K562 (cell line): Measurements from ENCODE around the gene USP24. TPM values are rescaled to one million over a fixed set of nuclear protein-coding genes. Genes with fewer than 3 reads are reported as not detected.

Experiments used
- CCAR2 ChIP-seq: fragments of 200-400 bp; formaldehyde crosslinking; IDR thresholded peaks from 2 replicates; pipeline ENCODE4 v1.6.1; 2017; ENCODE audit warnings: mild to moderate bottlenecking, low read depth, low read length
- CEBPB ChIP-seq: fragments of 450-650 bp; IDR thresholded peaks from 2 replicates; pipeline ENCODE4 v1.6.1; 2016; ENCODE audit warnings: missing genetic modification characterization, missing compliant biosample characterization
- CTBP1 ChIP-seq: fragments of 450-650 bp; IDR thresholded peaks from 2 replicates; pipeline ENCODE4 v1.6.1; 2016; ENCODE audit warnings: borderline replicate concordance
- EHMT2 ChIP-seq: fragments of 450-650 bp; IDR thresholded peaks from 2 replicates; pipeline ENCODE4 v1.6.1; 2018; ENCODE audit warnings: antibody characterized with exemption
- FOXA3 ChIP-seq, 2 experiments: fragments of 450-650 bp in 1 of 2; sonication (generic) in 1 of 2; formaldehyde crosslinking; IDR thresholded peaks in 1 of 2; conservative IDR thresholded peaks in 1 of 2; 2 replicates each; pipeline versions ENCODE4 v1.4.0 to v1.8.0; 2020 to 2022; ENCODE audit warnings: mild to moderate bottlenecking in 2 of 2, missing genetic modification reagents in 1 of 2
- GABPB1 ChIP-seq: sonication (generic); formaldehyde crosslinking; IDR thresholded peaks from 2 replicates; pipeline ENCODE4 v1.8.0; 2022; ENCODE audit warnings: mild to moderate bottlenecking, missing genetic modification reagents
- HDAC8 ChIP-seq: fragments of 450-650 bp; IDR thresholded peaks from 2 replicates; pipeline ENCODE4 v1.6.1; 2016; ENCODE audit warnings: mild to moderate bottlenecking, missing genetic modification characterization, moderate library complexity, missing compliant biosample characterization
- HES1 ChIP-seq: fragments of 450-650 bp; IDR thresholded peaks from 2 replicates; pipeline ENCODE4 v1.6.1; 2016; ENCODE audit warnings: low read depth, mild to moderate bottlenecking, moderate library complexity
- POLR2H ChIP-seq: IDR thresholded peaks from 2 replicates; pipeline ENCODE4 v1.6.1; 2016; ENCODE audit warnings: missing genetic modification characterization, low read depth, mild to moderate bottlenecking, control low read depth, missing compliant biosample characterization, moderate library complexity
- SIRT6 ChIP-seq: IDR thresholded peaks from one replicate; pipeline ENCODE4 v1.6.1; 2012; ENCODE audit warnings: low read depth, mild to moderate bottlenecking, control low read depth, inconsistent platforms, low read length, moderate library complexity
- TAF9B ChIP-seq: fragments of 450-650 bp; IDR thresholded peaks from 2 replicates; pipeline ENCODE4 v1.6.1; 2018; ENCODE audit warnings: mild to moderate bottlenecking; ENCODE audit not compliant: partially characterized antibody
- TCF15 ChIP-seq: fragments of 250-450 bp; sonication (Bioruptor Pico); IDR thresholded peaks from 2 replicates; pipeline ENCODE4 v1.8.0; 2022; ENCODE audit warnings: moderate library complexity, mild to moderate bottlenecking, inconsistent platforms
- ZKSCAN1 ChIP-seq: fragments of 150-350 bp; IDR thresholded peaks from 2 replicates; pipeline ENCODE4 v1.6.1; 2016; ENCODE audit warnings: low read depth, low read length
- ZNF561 ChIP-seq: fragments of 450-650 bp; formaldehyde crosslinking; conservative IDR thresholded peaks from 2 replicates; pipeline ENCODE4 v1.4.0; 2020; ENCODE audit warnings: mild to moderate bottlenecking, moderate library complexity
- polyA plus RNA-seq, 8 experiments: library from polyadenylated mRNA; depleted of rRNA in 4 of 8; stranded (reverse) in 5 of 8; unstranded in 3 of 8; fragments of >200 nt; fragmentation: Nextera tagmentation in 2 of 8; fragmentation: Illumina TruSeq in 1 of 8; extraction: Ambion mirVana in 2 of 8; extraction: Trizol in 1 of 8; gene quantifications; 2 replicates each; pipeline versions ENCODE4 v1.2.1 to v1.2.3, GENCODE V29; 2011 to 2014; ENCODE audit warnings: inconsistent platforms in 1 of 8, missing spikeins in 1 of 8
- total RNA-seq, 7 experiments: library from RNA; depleted of rRNA in 6 of 7; stranded (reverse); fragments of >200 nt in 6 of 7; fragmentation: Illumina TruSeq in 2 of 7; extraction: Trizol in 2 of 7; gene quantifications; 2 replicates each; pipeline versions ENCODE4 v1.2.1 to v1.2.3, GENCODE V29; 2011 to 2021; ENCODE audit warnings: low replicate concordance in 1 of 7
- TF ChIP-seq, protein P1 (sequence below): IDR thresholded peaks from 2 replicates; pipeline ENCODE4 v1.6.1; 2014; ENCODE audit warnings: antibody characterized with exemption
- TF ChIP-seq, protein P2 (sequence below), 2 experiments: fragments of 450-650 bp in 1 of 2; sonication (generic) in 1 of 2; formaldehyde crosslinking in 1 of 2; IDR thresholded peaks; 2 replicates each; pipeline versions ENCODE4 v1.7.1 to v1.9.0; 2016 to 2022; ENCODE audit warnings: inconsistent platforms in 1 of 2, mild to moderate bottlenecking in 1 of 2, missing genetic modification reagents in 1 of 2

The USP24 gene
- total and polyA plus RNA-seq, 9 of the 15 experiments (the other 6 are each of a cell fraction or from before 2014, with no cell fraction given): 7.7 to 62.6 (median 36.8) TPM

- TF ChIP-seq TCF15 (CRISPR knock-in tag) (no peak), ZNF561 (no peak), POLR2H (peak; percentile 62; the same call in 1 of the 2 replicates), EHMT2 (peak; percentile 44; the same call in 1 of the 2 replicates), CCAR2 (no peak), GABPB1 (CRISPR knock-in tag) (peak; percentile 55), CTBP1 (0 out of 2 replicates have a peak, but pooled peaks have one; percentile 23), ZKSCAN1 (no peak), FOXA3 (CRISPR knock-in tag; conservative IDR thresholded peaks at IDR 0.05 in 1 of 2, IDR thresholded peaks at IDR 0.05 in 1 of 2) (no peak), HES1 (no peak), CEBPB (tag) (peak; percentile 44; the same call in 1 of the 2 replicates), SIRT6 (no peak), HDAC8 (tag) (no peak), TAF9B (no peak)
- TF ChIP-seq, protein P1, sequence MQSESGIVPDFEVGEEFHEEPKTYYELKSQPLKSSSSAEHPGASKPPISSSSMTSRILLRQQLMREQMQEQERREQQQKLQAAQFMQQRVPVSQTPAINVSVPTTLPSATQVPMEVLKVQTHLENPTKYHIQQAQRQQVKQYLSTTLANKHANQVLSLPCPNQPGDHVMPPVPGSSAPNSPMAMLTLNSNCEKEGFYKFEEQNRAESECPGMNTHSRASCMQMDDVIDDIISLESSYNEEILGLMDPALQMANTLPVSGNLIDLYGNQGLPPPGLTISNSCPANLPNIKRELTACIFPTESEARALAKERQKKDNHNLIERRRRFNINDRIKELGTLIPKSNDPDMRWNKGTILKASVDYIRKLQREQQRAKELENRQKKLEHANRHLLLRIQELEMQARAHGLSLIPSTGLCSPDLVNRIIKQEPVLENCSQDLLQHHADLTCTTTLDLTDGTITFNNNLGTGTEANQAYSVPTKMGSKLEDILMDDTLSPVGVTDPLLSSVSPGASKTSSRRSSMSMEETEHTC: peak; percentile 53; the same call in 1 of the 2 replicates
- TF ChIP-seq, protein P2, sequence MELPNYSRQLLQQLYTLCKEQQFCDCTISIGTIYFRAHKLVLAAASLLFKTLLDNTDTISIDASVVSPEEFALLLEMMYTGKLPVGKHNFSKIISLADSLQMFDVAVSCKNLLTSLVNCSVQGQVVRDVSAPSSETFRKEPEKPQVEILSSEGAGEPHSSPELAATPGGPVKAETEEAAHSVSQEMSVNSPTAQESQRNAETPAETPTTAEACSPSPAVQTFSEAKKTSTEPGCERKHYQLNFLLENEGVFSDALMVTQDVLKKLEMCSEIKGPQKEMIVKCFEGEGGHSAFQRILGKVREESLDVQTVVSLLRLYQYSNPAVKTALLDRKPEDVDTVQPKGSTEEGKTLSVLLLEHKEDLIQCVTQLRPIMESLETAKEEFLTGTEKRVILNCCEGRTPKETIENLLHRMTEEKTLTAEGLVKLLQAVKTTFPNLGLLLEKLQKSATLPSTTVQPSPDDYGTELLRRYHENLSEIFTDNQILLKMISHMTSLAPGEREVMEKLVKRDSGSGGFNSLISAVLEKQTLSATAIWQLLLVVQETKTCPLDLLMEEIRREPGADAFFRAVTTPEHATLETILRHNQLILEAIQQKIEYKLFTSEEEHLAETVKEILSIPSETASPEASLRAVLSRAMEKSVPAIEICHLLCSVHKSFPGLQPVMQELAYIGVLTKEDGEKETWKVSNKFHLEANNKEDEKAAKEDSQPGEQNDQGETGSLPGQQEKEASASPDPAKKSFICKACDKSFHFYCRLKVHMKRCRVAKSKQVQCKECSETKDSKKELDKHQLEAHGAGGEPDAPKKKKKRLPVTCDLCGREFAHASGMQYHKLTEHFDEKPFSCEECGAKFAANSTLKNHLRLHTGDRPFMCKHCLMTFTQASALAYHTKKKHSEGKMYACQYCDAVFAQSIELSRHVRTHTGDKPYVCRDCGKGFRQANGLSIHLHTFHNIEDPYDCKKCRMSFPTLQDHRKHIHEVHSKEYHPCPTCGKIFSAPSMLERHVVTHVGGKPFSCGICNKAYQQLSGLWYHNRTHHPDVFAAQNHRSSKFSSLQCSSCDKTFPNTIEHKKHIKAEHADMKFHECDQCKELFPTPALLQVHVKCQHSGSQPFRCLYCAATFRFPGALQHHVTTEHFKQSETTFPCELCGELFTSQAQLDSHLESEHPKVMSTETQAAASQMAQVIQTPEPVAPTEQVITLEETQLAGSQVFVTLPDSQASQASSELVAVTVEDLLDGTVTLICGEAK (IDR thresholded peaks at IDR 0.05): peak; percentile 62; the same call in 1 of the 2 replicates
- TF ChIP-seq, protein P2 (CRISPR knock-in tag; IDR thresholded peaks at IDR 0.05): no peak
Measured at GRCh38 chr1:55035904-55036303, 179.3 kb downstream of the USP24 start (continued).
